ENCODE results near the gene CALB2.
"Not testable (repeated sequence)": the region's sequence is repeated elsewhere in the genome, so short reads cannot be mapped to it uniquely, and the experiment has no call there.

CALB2 gene

DNA sequence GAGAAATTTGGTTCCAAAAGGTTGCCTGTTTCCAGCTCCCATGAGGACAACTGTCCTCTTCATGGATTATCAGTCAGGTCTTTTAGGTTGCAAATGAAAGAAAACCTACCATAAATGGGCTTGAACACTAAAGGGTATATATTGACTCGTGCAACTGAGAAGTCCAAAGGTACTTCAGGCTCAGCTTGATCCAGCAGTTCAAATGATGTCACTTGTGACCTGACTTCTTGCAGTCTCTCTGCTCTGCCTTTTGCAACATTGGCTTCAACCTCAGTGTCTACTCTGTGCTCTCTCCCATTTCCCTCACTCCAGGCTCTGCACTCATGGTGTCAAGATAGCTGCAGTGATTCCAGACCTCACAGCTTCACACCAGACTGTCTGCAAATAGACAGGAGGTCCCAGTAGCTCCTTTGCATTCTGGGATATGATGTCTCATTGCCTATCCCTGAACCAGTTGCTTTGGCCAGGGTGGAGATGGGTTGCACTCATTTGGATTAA lies 5.5 kb upstream of the CALB2 start:
- DNase-seq (ENCODE audit: low read depth in 2 of 2): no peak

DNA sequence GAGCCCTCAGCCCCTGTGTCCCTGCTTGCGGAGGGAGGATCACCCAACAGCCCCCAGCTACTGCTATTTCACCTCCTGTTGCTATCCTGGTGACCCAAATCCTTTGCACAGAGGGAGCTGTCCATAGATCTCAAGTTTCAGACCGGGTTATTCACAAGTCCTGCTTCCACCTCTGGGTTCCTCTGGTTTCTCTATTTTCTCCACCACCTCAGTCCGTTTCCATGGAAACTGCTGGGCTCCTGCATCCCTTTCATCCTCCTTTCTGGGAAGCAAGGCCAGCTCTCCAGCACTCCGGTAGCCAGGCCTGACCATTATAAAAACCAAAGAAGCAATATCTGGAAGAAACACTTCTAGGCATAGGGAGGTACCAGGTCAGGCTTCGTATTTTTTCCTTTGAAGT lies 4.8 kb upstream of the CALB2 start:
- no peak for DNase-seq (ENCODE audit: low read depth in 2 of 2)

- DNase-seq (ENCODE audit: low read depth in 2 of 2): no peak
Observed at GRCh38 chr16:71354156-71354555, 4.4 kb upstream of the CALB2 start.

- no peak for DNase-seq (ENCODE audit: low read depth in 2 of 2)
Observed at GRCh38 chr16:71356051-71356740, 2.3 kb upstream of the CALB2 start.

GRCh38 chr16:71356936-71357335 lies 1.6 kb upstream of the CALB2 start:
- DNase-seq (ENCODE audit: low read depth in 2 of 2): not testable (repeated sequence)

- DNase-seq (ENCODE audit: low read depth in 2 of 2): no peak
Observed at GRCh38 chr16:71357681-71358080, 842 bp upstream of the CALB2 start.

GRCh38 chr16:71359431-71359830 lies 908 bp downstream of the CALB2 start:
- no peak for DNase-seq (ENCODE audit: low read depth in 2 of 2)

DNA sequence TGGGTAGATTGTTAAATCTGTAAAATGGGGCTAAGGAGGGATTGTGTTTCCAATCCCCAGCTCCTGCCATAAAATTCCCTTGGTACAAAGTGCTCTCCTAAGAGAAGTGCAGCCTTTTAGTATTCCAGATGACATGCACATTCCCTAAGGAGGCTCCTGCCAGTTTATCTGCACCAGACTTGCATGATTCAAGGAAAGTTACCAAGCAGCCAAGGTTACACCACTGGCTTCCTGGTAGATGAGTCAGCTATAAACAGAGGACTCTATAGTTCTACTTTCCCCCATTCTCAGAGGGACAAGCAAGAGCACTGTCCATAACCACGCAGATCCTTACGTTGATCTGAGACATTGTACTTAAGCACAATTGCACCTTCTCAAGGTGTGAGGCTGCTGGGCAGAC lies 1.9 kb downstream of the CALB2 start:
- peak; percentile 66 to 71 for DNase-seq (ENCODE audit: low read depth in 2 of 2)

DNA sequence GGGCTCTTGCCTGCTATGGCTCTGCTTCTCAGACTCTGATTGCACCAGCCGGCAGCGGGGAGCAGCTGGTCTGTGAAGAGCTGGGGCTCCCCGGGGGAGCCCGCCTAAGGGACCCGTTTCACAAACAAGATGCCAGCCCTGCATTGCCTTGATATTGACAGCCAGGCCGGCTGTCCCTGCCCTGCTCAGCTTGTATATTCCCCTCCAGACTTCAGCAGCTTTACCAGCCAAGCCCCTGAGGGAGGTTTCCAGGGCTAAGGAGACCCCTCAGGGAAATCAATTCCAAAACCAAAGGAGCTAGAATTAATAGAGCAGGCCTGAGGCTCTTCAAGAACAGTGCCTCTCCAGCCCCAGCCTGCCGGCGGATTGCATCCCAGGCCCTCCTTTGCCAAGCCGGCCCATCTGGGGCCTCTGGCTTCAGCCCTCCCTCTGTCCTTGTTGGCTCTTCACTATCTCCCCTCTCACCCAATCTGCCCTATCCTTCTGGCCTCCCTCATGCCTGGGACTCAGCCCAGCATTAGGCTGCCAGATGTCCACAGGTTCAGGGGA lies 5.7 kb downstream of the CALB2 start:
- DNase-seq (ENCODE audit: low read depth in 2 of 2): no peak

DNA sequence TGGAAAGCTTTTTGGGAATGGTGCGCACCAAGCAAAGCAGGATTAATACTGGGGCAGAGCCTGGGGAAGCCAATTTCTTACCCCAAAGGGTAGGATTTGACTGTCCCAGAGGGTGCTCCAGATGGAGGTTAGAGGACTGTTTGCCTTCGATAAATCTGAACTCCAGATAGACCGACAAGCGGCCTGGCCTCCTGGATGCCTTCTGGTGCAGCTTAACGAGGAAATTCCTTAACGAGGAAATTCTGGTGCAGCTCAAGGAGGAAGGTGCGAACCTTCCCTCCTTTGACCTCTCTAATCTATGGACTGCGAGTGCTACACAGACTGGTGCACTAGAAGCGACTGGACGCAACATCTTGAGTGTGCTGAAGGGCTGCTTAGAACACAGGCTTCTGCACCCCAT lies 6.5 kb downstream of the CALB2 start:
- DNase-seq (ENCODE audit: low read depth in 2 of 2): no peak

DNA sequence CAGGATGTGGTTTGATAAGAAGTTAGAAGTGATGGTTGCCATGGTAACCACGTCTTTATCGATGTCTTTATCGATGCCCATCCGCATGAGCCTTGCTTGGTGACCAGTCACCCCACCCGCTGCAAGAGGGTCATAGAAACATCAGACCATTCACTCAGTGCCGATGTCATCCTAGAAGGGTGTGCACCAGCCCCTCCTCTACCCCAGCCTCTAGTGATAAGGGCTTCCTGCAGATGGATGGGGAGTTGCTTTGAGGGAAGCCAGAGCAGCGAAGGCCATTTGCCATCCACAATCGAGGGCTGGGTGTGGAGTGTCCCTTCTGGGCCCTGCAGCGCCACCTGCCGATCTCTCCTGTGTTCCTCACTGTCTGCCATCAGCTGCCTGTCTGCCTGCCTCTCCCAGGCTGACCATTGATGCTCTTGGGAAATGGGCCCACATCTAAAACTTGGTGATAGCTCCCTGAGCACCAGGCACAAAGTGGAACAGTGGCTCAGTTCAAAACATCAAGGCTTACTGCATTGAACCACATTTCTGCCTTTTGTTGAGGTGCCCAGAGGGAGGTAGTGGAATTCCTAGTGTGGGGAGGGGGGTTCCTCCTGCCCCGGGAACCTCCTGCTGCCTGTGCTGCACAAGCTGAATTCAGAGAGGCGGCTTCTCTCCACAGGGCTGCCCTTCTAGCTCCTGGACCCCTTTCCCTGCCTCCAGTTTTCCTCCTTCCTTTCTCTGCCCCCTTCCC lies 8.9 kb downstream of the CALB2 start:
- no peak for DNase-seq (ENCODE audit: low read depth in 2 of 2)

GRCh38 chr16:71368958-71369357 lies 10.4 kb downstream of the CALB2 start:
- no peak for DNase-seq (ENCODE audit: low read depth in 2 of 2)

- no peak for DNase-seq (ENCODE audit: low read depth in 2 of 2)
Observed at GRCh38 chr16:71369494-71369893, 11.0 kb downstream of the CALB2 start.

- no peak for DNase-seq (ENCODE audit: low read depth in 2 of 2)
Observed at GRCh38 chr16:71371237-71371636, 12.7 kb downstream of the CALB2 start.

- DNase-seq (ENCODE audit: low read depth in 2 of 2): no peak
Observed at GRCh38 chr16:71373073-71373472, 14.6 kb downstream of the CALB2 start.

- no peak for DNase-seq (ENCODE audit: low read depth in 2 of 2)
Observed at GRCh38 chr16:71376465-71377157, 18.1 kb downstream of the CALB2 start.

GRCh38 chr16:71379711-71380110 lies 21.2 kb downstream of the CALB2 start:
- no peak for DNase-seq (ENCODE audit: low read depth in 2 of 2)

- no peak for DNase-seq (ENCODE audit: low read depth in 2 of 2)
Observed at GRCh38 chr16:71380831-71381230, 22.3 kb downstream of the CALB2 start.

DNA sequence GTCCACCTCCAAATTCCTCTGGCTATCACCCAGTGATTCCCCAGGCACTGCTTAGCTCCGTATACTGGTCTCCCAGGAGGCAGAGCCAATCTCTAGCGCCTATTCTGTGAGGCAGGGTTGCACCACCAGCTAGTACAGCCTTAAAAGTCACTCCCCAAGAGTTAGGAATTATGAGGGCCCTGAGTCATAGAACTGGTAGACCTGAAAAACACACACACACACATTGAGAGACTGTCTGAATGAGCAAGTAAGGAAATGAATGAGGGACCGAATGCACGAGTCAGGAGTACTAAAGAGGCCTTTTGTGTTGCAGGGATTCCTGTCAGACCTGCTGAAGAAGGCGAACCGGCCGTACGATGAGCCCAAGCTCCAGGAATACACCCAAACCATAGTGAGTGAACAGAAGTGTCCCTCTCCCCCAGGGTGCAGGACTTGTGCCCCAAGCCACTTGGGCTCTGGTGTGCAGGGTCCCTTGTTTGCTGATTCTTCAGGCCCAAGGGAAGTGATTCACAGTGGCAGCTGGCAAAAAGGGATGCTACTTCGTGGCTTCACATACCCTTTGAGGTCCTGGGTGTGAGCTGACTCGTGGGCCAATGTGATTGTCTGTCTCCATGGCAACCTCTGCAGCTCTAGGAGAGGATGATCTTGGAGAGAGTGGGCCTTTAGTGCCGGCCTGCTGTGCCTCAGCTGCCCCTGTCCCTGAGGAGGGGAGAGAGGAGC lies 24.7 kb downstream of the CALB2 start:
- no peak for DNase-seq (ENCODE audit: low read depth in 2 of 2)

GRCh38 chr16:71384073-71384724 lies 25.7 kb downstream of the CALB2 start:
- no peak for DNase-seq (ENCODE audit: low read depth in 2 of 2)
